HCEC 1CT (cell line): ENCODE results near the gene DDTL.

Experiments used
- DNase-seq: peaks from one replicate; pipeline ENCODE4 v3.0.0-alpha.2; 2017

The DDTL gene

GRCh38 chr22:24007253-24008021 lies 40.7 kb downstream of the DDTL start:
- DNase-seq, result no peak

- no peak for DNase-seq
Observed at GRCh38 chr22:24008022-24008283, 41.3 kb downstream of the DDTL start.

- DNase-seq, result no peak
Observed at GRCh38 chr22:24008381-24009226, 41.9 kb downstream of the DDTL start.

- DNase-seq, result no peak
Observed at GRCh38 chr22:24009227-24010017, 42.7 kb downstream of the DDTL start.

- DNase-seq, result no peak
Observed at GRCh38 chr22:24010018-24010391, 43.3 kb downstream of the DDTL start.

- no peak for DNase-seq
Observed at GRCh38 chr22:24011735-24012068, 45.0 kb downstream of the DDTL start.

- no peak for DNase-seq
Observed at GRCh38 chr22:24016156-24016555, 49.5 kb downstream of the DDTL start.

- DNase-seq, result no peak
Observed at GRCh38 chr22:24021304-24021703, 54.6 kb downstream of the DDTL start.
